A549 (cell line): Measurements from ENCODE around the gene DUOX1.

ENCODE experiments used
- TF ChIP-seq, protein P1 (sequence below): fragments of 200-600 bp; sonication (generic); IDR thresholded peaks from 2 replicates; pipeline ENCODE4 v1.6.1; 2016; ENCODE audit warnings: antibody characterized with exemption, mild to moderate bottlenecking, moderate library complexity
- TF ChIP-seq, protein P2 (sequence below): fragments of 150-350 bp; IDR thresholded peaks from 2 replicates; pipeline ENCODE4 v1.6.1; 2014; ENCODE audit warnings: low read depth, mild to moderate bottlenecking, low read length

DNA sequence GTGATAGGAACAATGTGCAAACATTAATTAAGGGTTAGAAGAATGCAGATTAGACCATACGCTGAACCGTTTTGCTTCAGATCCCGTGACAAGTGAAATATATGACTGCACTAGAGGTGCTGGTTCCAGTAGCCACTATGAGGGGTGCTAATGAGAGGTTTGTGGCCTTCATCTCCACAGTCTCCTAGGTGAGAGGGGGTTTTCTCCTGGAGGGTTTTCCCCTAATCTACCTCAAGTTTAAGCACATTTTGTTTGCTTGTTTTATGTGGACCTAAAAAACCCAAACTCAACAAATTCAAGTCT is 71.7 kb downstream of the DUOX1 start:
- TF ChIP-seq, protein P1, sequence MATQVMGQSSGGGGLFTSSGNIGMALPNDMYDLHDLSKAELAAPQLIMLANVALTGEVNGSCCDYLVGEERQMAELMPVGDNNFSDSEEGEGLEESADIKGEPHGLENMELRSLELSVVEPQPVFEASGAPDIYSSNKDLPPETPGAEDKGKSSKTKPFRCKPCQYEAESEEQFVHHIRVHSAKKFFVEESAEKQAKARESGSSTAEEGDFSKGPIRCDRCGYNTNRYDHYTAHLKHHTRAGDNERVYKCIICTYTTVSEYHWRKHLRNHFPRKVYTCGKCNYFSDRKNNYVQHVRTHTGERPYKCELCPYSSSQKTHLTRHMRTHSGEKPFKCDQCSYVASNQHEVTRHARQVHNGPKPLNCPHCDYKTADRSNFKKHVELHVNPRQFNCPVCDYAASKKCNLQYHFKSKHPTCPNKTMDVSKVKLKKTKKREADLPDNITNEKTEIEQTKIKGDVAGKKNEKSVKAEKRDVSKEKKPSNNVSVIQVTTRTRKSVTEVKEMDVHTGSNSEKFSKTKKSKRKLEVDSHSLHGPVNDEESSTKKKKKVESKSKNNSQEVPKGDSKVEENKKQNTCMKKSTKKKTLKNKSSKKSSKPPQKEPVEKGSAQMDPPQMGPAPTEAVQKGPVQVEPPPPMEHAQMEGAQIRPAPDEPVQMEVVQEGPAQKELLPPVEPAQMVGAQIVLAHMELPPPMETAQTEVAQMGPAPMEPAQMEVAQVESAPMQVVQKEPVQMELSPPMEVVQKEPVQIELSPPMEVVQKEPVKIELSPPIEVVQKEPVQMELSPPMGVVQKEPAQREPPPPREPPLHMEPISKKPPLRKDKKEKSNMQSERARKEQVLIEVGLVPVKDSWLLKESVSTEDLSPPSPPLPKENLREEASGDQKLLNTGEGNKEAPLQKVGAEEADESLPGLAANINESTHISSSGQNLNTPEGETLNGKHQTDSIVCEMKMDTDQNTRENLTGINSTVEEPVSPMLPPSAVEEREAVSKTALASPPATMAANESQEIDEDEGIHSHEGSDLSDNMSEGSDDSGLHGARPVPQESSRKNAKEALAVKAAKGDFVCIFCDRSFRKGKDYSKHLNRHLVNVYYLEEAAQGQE = no peak
- TF ChIP-seq, protein P2, sequence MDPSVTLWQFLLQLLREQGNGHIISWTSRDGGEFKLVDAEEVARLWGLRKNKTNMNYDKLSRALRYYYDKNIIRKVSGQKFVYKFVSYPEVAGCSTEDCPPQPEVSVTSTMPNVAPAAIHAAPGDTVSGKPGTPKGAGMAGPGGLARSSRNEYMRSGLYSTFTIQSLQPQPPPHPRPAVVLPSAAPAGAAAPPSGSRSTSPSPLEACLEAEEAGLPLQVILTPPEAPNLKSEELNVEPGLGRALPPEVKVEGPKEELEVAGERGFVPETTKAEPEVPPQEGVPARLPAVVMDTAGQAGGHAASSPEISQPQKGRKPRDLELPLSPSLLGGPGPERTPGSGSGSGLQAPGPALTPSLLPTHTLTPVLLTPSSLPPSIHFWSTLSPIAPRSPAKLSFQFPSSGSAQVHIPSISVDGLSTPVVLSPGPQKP = no peak
